CD4-positive, alpha-beta T cell treated with Interleukin-10 for 1 hour (primary cell): ENCODE results near the gene PON1.

Source experiments
- DNase-seq: peaks from one replicate; pipeline ENCODE4 v3.0.0-alpha.2; 2020

The PON1 gene

DNA sequence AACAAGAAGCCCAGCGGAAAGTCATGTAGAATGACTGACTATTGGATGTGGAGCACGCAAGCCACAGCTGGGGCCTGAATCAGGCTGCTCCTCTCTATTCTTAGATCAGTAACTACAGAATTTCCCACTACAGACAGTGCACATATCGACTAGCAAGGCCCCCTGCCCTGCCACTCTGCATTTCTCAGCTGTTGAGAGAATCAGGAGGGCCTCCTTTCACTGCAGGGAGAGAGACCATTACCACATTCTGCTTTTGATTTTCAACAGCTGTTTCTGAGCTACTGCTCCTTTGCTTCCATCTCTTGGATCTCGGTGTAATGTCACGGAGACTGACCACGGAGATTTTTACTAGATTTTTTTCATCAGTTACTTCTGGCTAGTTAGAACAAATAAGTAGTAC, 73.8 kb downstream of the PON1 start:
- DNase-seq = no peak
